Epithelial cell of proximal tubule (primary cell): ENCODE data around the gene ERMAP. TPM values are rescaled to one million over a fixed set of nuclear protein-coding genes. Genes with fewer than 3 reads are reported as not detected.
"Not testable (repeated sequence)": the region's sequence is repeated elsewhere in the genome, so short reads cannot be mapped to it uniquely, and the experiment has no call there.

Experiments used
- DNase-seq: peaks from one replicate; pipeline ENCODE4 v3.0.0-alpha.2; 2011; ENCODE audit warnings: low read depth
- H3K4me3 ChIP-seq: 2 replicates; pipeline ENCODE4 v1.5.1; 2011; ENCODE audit warnings: low read depth, mild to moderate bottlenecking, low read length
- total RNA-seq: library from RNA; depleted of rRNA; stranded (reverse); fragments of >200 nt; gene quantifications from 2 replicates; pipeline ENCODE4 v1.2.3, GENCODE V29; 2015
- TF ChIP-seq, protein P1 (sequence below): conservative IDR thresholded peaks from 2 replicates; pipeline ENCODE4 v1.5.1; 2012; ENCODE audit warnings: low read depth, mild to moderate bottlenecking, low read length

The ERMAP gene
- total RNA-seq, 1 donor from 2014 or later, result 8.4 TPM

DNA sequence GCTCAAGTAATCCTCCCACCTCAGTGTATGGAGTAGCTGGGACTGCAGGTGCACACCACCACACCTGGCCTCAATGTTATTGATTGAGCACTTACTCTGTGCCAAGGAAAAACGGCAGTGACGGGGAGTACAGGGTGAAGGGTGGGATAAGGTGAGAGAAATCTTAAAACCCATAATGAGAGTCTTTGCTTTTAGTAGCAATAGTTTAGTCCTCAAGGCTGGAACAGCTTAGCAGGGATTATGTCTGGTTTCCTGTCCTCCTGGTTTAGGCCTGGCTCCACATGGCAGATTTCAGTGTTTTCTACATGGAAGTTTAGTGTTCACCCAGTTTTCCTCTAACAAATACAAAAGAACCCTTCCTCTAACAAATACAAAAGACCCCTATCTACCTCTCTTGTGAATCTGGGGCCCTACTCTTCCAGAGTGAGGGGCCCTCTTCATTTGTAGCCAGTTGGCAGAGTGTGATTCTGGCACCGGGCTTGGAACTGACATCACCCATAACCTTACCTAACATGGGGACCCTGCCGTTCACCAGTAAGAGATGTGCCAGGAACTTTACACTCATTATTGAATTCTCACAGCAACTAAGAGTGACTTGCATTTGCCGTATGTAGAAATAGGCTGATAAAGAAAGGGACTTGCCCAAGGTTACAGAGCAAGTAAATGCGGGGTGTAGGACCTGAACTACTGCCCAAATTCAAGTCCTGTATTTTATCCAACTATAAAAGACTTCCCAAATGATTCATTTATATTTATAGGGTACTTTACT lies 36.4 kb downstream of the ERMAP start:
- no peak for DNase-seq
- TF ChIP-seq, protein P1, sequence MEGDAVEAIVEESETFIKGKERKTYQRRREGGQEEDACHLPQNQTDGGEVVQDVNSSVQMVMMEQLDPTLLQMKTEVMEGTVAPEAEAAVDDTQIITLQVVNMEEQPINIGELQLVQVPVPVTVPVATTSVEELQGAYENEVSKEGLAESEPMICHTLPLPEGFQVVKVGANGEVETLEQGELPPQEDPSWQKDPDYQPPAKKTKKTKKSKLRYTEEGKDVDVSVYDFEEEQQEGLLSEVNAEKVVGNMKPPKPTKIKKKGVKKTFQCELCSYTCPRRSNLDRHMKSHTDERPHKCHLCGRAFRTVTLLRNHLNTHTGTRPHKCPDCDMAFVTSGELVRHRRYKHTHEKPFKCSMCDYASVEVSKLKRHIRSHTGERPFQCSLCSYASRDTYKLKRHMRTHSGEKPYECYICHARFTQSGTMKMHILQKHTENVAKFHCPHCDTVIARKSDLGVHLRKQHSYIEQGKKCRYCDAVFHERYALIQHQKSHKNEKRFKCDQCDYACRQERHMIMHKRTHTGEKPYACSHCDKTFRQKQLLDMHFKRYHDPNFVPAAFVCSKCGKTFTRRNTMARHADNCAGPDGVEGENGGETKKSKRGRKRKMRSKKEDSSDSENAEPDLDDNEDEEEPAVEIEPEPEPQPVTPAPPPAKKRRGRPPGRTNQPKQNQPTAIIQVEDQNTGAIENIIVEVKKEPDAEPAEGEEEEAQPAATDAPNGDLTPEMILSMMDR, result no peak
- H3K4me3 ChIP-seq, result no peak overlapping the region

DNA sequence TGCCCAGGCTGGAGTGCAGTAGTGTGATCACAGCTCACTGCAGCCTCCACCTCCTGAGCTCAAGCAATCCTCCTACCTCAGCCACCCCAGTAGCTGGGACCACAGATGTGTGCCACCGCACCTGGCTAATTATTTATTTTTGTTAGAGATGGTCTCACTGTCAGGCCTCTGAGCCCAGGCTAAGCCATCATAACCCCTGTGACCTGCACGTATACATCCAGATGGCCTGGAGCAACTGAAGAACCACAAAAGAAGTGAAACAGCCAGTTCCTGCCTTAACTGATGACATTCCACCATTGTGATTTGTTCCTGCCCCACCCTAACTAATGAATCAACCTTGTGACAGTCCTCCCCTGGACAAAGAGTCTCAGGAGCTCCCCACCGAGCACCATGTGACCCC lies 39.6 kb downstream of the ERMAP start:
- DNase-seq, H3K4me3 ChIP-seq: not testable (repeated sequence)

DNA sequence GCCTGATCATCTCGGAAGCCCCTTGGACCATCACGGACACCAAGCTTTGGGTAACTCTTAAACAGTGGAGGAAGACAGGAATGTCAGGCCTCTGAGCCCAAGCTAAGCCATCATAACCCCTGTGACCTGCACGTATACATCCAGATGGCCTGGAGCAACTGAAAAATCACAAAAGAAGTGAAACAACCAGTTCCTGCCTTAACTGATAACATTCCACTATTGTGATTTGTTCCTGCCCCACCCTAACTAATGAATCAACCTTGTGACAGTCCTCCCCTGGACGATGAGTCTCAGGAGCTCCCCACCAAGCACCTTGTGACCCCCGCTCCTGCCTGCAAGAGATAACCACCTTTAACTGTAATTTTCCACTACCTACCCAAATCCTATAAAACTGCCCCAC lies 42.4 kb downstream of the ERMAP start:
- not testable (repeated sequence) for DNase-seq

DNA sequence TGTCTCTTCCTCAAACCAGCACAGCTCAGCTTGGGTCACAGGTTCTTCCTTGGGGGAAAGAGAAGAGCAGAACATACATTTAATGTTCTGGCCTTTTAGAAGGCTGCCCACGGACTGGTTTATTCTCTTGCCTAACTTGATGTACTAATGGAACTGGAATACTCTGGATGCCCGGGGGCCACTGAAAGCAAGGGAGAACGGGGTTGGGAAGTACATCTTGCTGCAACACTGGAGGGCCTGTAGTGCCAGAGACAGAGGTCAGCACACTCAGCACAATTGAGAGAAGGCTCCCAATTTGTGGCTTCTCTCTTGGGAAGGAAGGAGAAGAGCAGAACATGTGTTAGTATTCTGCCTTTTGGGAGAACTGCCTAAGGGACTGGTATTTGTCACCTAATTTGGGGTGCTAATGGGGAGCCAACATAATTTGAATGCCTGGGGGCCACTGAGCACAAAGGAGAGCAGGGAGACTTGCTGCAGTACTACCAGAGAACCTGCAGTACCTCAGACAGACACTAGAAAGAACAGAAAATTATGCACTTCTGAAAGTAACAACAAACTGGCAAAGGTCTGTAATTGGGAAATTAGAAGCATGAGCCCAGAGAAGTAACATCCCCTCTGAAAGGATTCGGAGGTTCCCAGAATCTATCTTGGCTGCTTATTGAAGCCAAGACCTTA lies 43.6 kb downstream of the ERMAP start:
- TF ChIP-seq, protein P1, result no peak

More for the DNA sequence above, 42.4 kb downstream of the ERMAP start:
- H3K4me3 ChIP-seq, result not testable (repeated sequence)

DNA sequence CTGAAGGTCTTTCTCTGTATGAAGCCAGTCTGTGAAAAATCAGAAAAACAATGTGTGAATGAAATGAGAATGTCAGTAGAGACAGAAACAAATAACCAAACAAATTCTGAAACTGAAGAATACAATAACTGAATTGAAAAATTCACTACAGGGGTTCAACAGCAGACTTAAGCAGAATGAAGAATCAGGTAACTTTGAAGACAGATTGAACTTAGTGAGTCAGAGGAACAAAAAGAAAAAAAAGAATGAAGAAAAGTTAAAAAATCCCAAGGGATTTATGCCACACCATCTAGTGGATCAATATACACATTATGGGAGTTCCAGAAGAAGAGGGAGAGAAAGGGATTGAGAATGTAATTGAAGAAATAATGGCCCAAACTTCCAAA lies 44.1 kb downstream of the ERMAP start:
- H3K4me3 ChIP-seq, result no peak overlapping the region
- DNase-seq, result no peak
- TF ChIP-seq, protein P1, result no peak

More for the DNA sequence above, 43.6 kb downstream of the ERMAP start:
- DNase-seq, result no peak
- H3K4me3 ChIP-seq, result no peak overlapping the region

DNA sequence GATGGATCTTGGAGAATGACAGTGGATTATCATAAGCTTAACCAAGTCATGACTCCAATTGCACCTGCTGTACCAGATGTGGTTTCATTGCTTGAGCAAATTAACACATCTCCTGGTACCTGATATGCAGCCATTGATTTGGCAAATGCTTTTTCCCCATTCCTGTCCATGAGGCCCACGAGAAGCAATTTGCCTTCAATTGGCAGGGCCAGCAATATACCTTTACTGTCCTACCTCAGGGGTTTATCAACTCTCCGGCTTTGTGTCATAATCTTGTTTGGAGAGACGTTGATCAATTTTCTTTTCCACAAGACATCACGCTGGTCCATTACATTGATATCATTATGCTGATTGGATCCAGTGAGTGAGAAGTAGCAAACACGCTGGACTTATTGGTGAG lies 49.6 kb downstream of the ERMAP start:
- no peak overlapping the region for H3K4me3 ChIP-seq
- TF ChIP-seq, protein P1, result no peak
- no peak for DNase-seq

DNA sequence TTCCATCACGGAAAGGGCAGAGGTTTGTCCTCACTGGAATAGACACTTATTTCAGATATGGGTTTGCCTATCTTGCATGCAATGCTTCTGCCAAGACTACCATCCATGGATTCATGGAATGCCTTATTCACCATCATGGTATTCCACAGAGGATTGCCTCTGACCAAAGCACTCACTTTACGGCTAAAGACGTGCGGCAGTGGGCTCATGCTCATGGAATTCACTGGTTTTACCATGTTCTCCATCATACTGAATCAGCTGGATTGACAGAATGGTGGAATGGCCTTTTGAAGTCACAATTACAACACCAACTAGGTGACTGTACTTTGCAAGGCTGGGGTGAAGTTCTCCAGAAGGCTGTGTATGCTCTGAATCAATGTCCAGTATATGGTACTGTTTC lies 51.5 kb downstream of the ERMAP start:
- not testable (repeated sequence) for DNase-seq, H3K4me3 ChIP-seq

DNA sequence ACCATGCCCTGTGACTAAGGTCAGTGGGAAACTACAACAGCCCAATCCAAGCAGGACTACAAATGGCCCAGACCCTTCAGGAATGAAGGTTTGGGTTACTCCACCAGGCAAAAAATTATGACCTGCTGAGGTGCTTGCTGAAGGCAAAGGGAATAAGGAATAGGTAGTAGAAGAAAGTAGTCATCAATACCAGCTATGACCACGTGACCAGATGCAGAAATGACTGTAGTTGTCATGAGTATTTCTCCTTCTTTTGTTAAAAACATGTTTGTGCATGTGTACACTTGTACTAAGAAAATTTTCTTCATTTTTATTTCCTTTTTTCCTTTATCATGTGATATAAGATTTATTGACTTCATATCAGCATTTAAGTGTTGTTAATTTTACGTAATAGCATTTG lies 52.3 kb downstream of the ERMAP start:
- H3K4me3 ChIP-seq, DNase-seq: not testable (repeated sequence)

DNA sequence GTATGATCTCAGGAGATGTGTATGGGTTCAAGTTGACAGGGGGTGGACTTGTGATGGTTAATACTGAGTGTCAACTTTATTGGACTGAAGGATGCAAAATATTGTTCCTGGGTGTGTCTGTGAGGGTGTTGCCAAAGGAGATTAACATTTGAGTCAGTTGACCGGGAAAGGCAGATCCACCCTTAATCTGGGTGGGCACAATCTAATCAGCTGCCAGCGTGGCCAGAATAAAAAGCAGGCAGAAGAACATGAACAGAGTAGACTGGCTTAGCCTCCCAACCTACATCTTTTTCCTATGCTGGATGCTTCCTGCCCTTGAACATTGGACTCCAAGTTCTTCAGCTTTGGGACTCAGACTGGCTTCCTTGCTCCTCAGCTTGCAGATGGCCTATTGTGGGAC lies 52.8 kb downstream of the ERMAP start:
- not testable (repeated sequence) for DNase-seq, H3K4me3 ChIP-seq

DNA sequence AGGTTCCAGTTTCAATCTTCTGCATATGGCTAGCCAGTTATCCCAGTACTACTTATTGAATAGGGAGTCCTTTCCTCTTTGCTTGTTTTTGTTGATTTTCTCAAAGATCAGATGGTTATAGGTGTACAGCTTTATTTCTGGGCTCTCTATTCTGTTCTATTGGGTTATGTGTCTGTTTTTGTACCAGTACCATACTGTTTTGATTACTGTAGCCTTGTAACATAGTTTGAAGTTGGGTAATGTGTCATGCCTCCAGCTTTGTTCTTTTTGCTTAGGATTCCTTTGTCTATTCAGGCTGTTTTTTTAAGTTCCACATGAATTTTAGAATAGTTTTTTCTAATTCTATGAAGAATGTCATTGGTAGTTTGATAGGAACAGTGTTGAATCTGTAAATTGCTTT lies 56.2 kb downstream of the ERMAP start:
- not testable (repeated sequence) for DNase-seq, H3K4me3 ChIP-seq
